HEK293 (cell line): ENCODE measurements around the gene FUT4.

Experiments
- CTCF ChIA-PET: fragments of 350-600 bp; formaldehyde crosslinking; extraction: SDS; loops from one replicate; lab custom pipeline; 2021; ENCODE audit warnings: antibody characterized with exemption; lab: Yijun Ruan, JAX
- POLR2A ChIA-PET: fragments of 300-600 bp; formaldehyde crosslinking; extraction: SDS; loops from one replicate; lab custom pipeline; 2020; ENCODE audit warnings: antibody characterized with exemption, inconsistent platforms; lab: Yijun Ruan, JAX
- H3K27ac ChIP-seq: fragments of 200-500 bp; sonication (Bioruptor generic); 2 replicates; pipeline ENCODE4 v1.5.1; 2014; ENCODE audit warnings: low read depth, low read length, control low read depth, inconsistent platforms; ENCODE audit errors: extremely low read depth
- H3K36me3 ChIP-seq, 2 experiments: fragments of 200-500 bp in 1 of 2; sonication (Bioruptor generic) in 1 of 2; 1 replicate in 1 of 2; 2 replicates in 1 of 2; pipeline ENCODE4 v1.5.1; 2014 to 2017; ENCODE audit warnings: inconsistent platforms in 2 of 2, low read length in 2 of 2; ENCODE audit not compliant: control insufficient read depth in 2 of 2, insufficient read depth in 1 of 2
- H3K4me1 ChIP-seq: fragments of 200-500 bp; sonication (Bioruptor generic); 2 replicates; pipeline ENCODE4 v1.5.1; 2014; ENCODE audit warnings: mild to moderate bottlenecking, low read length, inconsistent platforms; ENCODE audit not compliant: control insufficient read depth, insufficient read depth
- H3K4me3 ChIP-seq: 2 replicates; pipeline ENCODE4 v1.5.1; 2011; ENCODE audit warnings: low read depth, mild to moderate bottlenecking, control low read depth, low read length, moderate library complexity
- H3K9me3 ChIP-seq: fragments of 200-500 bp; sonication (Bioruptor generic); 2 replicates; pipeline ENCODE4 v1.5.1; 2014; ENCODE audit warnings: low read depth, low read length, inconsistent platforms; ENCODE audit not compliant: control insufficient read depth, insufficient read depth
- HOXC10 ChIP-seq: sonication (generic); formaldehyde crosslinking; IDR thresholded peaks from 2 replicates; pipeline ENCODE4 v1.8.1; 2023; ENCODE audit warnings: mild to moderate bottlenecking, missing genetic modification reagents
- KLF8 ChIP-seq: fragments of 450-650 bp; formaldehyde crosslinking; IDR thresholded peaks from 2 replicates; pipeline ENCODE4 v1.5.1; 2016; ENCODE audit warnings: missing biosample characterization, missing genetic modification characterization
- SALL2 ChIP-seq: fragments of 450-650 bp; formaldehyde crosslinking; IDR thresholded peaks from 2 replicates; pipeline ENCODE4 v1.5.0; 2017; ENCODE audit warnings: missing biosample characterization, mild to moderate bottlenecking, missing genetic modification characterization, borderline replicate concordance
- WT1 ChIP-seq: fragments of 450-650 bp; formaldehyde crosslinking; IDR thresholded peaks from 2 replicates; pipeline ENCODE4 v1.5.1; 2016; ENCODE audit warnings: missing biosample characterization, missing genetic modification characterization
- ZBTB17 ChIP-seq: fragments of 450-650 bp; formaldehyde crosslinking; IDR thresholded peaks from 2 replicates; pipeline ENCODE4 v1.5.1; 2016; ENCODE audit warnings: missing biosample characterization, missing genetic modification characterization
- ZBTB26 ChIP-seq: fragments of 450-650 bp; formaldehyde crosslinking; optimal IDR thresholded peaks from 2 replicates; pipeline ENCODE3; 2016; ENCODE audit warnings: missing biosample characterization, mild to moderate bottlenecking, missing genetic modification characterization
- ZNF138 ChIP-seq: fragments of 450-650 bp; formaldehyde crosslinking; IDR thresholded peaks from 2 replicates; pipeline ENCODE4 v1.5.1; 2016; ENCODE audit warnings: missing biosample characterization, missing genetic modification characterization, borderline replicate concordance
- ZNF211 ChIP-seq: fragments of 450-650 bp; formaldehyde crosslinking; IDR thresholded peaks from 2 replicates; pipeline ENCODE4 v1.5.1; 2016; ENCODE audit warnings: low read depth, missing biosample characterization, missing genetic modification characterization
- ZNF26 ChIP-seq: fragments of 450-650 bp; formaldehyde crosslinking; IDR thresholded peaks from 2 replicates; pipeline ENCODE4 v1.5.1; 2016; ENCODE audit warnings: missing biosample characterization, missing genetic modification characterization
- ZNF311 ChIP-seq: fragments of 450-650 bp; formaldehyde crosslinking; IDR thresholded peaks from 2 replicates; pipeline ENCODE4 v1.5.1; 2017; ENCODE audit warnings: missing biosample characterization, missing genetic modification characterization, borderline replicate concordance
- ZNF324 ChIP-seq: fragments of 450-650 bp; formaldehyde crosslinking; IDR thresholded peaks from 2 replicates; pipeline ENCODE4 v1.5.1; 2016; ENCODE audit warnings: missing biosample characterization, missing genetic modification characterization
- ZNF335 ChIP-seq: fragments of 450-650 bp; formaldehyde crosslinking; conservative IDR thresholded peaks from 2 replicates; pipeline ENCODE4 v1.5.1; 2016; ENCODE audit warnings: missing biosample characterization, missing genetic modification characterization
- ZNF341 ChIP-seq: fragments of 450-650 bp; formaldehyde crosslinking; IDR thresholded peaks from 2 replicates; pipeline ENCODE4; 2016; ENCODE audit warnings: low read depth, missing biosample characterization, missing genetic modification characterization
- ZNF398 ChIP-seq: fragments of 450-650 bp; formaldehyde crosslinking; IDR thresholded peaks from 2 replicates; pipeline ENCODE4 v1.5.1; 2017; ENCODE audit warnings: missing biosample characterization, missing genetic modification characterization
- ZNF423 ChIP-seq: fragments of 450-650 bp; formaldehyde crosslinking; IDR thresholded peaks from 2 replicates; pipeline ENCODE4 v1.5.1; 2016; ENCODE audit warnings: missing biosample characterization, missing genetic modification characterization
- ZNF48 ChIP-seq: fragments of 450-650 bp; formaldehyde crosslinking; IDR thresholded peaks from 2 replicates; pipeline ENCODE4 v1.5.1; 2016; ENCODE audit warnings: missing biosample characterization, missing genetic modification characterization
- ZNF530 ChIP-seq: fragments of 450-650 bp; formaldehyde crosslinking; IDR thresholded peaks from 2 replicates; pipeline ENCODE4 v1.5.1; 2016; ENCODE audit warnings: low read depth, missing biosample characterization, missing genetic modification characterization
- ZNF544 ChIP-seq: fragments of 450-650 bp; formaldehyde crosslinking; IDR thresholded peaks from 2 replicates; pipeline ENCODE4 v1.5.0; 2017; ENCODE audit warnings: missing biosample characterization, missing genetic modification characterization
- ZNF558 ChIP-seq: fragments of 450-650 bp; formaldehyde crosslinking; IDR thresholded peaks from 2 replicates; pipeline ENCODE4 v1.5.1; 2016; ENCODE audit warnings: missing biosample characterization, missing genetic modification characterization
- ZNF561 ChIP-seq: fragments of 450-650 bp; IDR thresholded peaks from 2 replicates; pipeline ENCODE4 v1.5.1; 2018; ENCODE audit warnings: missing biosample characterization, missing genetic modification characterization, borderline replicate concordance
- ZNF626 ChIP-seq: fragments of 450-650 bp; sonication (Bioruptor Pico); formaldehyde crosslinking; IDR thresholded peaks from 2 replicates; pipeline ENCODE4 v1.5.1; 2018; ENCODE audit warnings: missing biosample characterization, missing genetic modification characterization, inconsistent platforms
- ZNF843 ChIP-seq: fragments of 450-650 bp; formaldehyde crosslinking; IDR thresholded peaks from 2 replicates; pipeline ENCODE4 v1.5.1; 2016; ENCODE audit warnings: missing biosample characterization, missing genetic modification characterization
- TF ChIP-seq, protein P1 (sequence below): fragments of 450-650 bp; formaldehyde crosslinking; IDR thresholded peaks from 2 replicates; pipeline ENCODE4 v1.5.1; 2016; ENCODE audit warnings: missing biosample characterization, missing genetic modification characterization, low read depth
- TF ChIP-seq, protein P2 (sequence below): fragments of 450-650 bp; formaldehyde crosslinking; IDR thresholded peaks from 2 replicates; pipeline ENCODE4 v1.5.1; 2017; ENCODE audit warnings: missing biosample characterization, missing genetic modification characterization

FUT4 gene

DNA sequence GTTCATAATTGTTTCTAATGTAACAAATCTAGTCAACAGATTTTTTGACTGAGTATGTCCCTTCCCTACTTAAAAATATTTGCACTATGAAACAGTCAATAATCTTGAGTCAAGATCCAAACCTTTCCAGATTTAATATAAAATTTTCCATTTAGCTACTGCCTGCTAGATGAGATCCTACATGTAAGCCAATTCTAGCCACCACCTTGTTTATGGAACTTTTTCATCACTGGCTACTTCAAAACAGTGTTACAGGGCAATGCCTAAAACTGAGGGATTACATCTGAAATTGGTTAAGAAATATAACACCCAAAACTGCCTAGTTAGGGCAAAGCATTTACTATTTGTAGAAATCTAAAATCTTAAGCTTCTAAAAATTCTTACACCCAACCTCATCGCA, 10.5 kb upstream of the FUT4 start (continued):
- TF ChIP-seq WT1 (tag by site-specific recombination) (no peak), ZNF211 (no peak), ZBTB26 (tag by site-specific recombination) (no peak), SALL2 (tag by site-specific recombination) (no peak)

- TF ChIP-seq HOXC10: no peak
- peak; percentile 32; the same call in 1 of the 2 replicates for TF ChIP-seq ZNF335 (tag by site-specific recombination)
- TF ChIP-seq ZNF324 (tag by site-specific recombination): no peak
- TF ChIP-seq ZNF530 (tag by site-specific recombination): no peak
- TF ChIP-seq ZNF423 (tag by site-specific recombination): no peak
- ChIA-PET CTCF (interaction anchor here (1.3 kb wide), 1 partner anchor 15 kb away, joined by 6 read pairs; no protein-coding TSS in a partner anchor), POLR2A (no interaction called here)
Measured at GRCh38 chr11:94533696-94534630, 9.8 kb upstream of the FUT4 start.

GRCh38 chr11:94536386-94536785, 7.3 kb upstream of the FUT4 start:
- Histone ChIP-seq H3K9me3 (no peaks in the 10 kb centered on the region), H3K27ac (no peak overlapping the region), H3K36me3 (no peaks in the 10 kb centered on the region), H3K4me3 (no peak overlapping the region), H3K4me1 (no peaks in the 10 kb centered on the region)
- ChIA-PET POLR2A (no interaction called here), CTCF (interaction anchor here (0.6 to 1.6 kb wide), 2 partner anchors 11 to 532 kb away, joined by 3 to 5 read pairs; no protein-coding TSS in a partner anchor)
- TF ChIP-seq ZNF544 (tag by site-specific recombination) (no peak), ZNF341 (no peak), ZNF138 (tag by site-specific recombination) (no peak), ZNF48 (no peak), ZNF26 (tag by site-specific recombination) (no peak), ZNF843 (tag by site-specific recombination) (no peak), ZNF558 (tag by site-specific recombination) (no peak), ZNF398 (tag by site-specific recombination) (no peak), ZNF626 (tag by site-specific recombination) (no peak), KLF8 (tag by site-specific recombination) (no peak), ZBTB17 (no peak), ZNF311 (tag by site-specific recombination) (no peak), ZNF561 (tag by site-specific recombination) (no peak)
- TF ChIP-seq, protein P1, sequence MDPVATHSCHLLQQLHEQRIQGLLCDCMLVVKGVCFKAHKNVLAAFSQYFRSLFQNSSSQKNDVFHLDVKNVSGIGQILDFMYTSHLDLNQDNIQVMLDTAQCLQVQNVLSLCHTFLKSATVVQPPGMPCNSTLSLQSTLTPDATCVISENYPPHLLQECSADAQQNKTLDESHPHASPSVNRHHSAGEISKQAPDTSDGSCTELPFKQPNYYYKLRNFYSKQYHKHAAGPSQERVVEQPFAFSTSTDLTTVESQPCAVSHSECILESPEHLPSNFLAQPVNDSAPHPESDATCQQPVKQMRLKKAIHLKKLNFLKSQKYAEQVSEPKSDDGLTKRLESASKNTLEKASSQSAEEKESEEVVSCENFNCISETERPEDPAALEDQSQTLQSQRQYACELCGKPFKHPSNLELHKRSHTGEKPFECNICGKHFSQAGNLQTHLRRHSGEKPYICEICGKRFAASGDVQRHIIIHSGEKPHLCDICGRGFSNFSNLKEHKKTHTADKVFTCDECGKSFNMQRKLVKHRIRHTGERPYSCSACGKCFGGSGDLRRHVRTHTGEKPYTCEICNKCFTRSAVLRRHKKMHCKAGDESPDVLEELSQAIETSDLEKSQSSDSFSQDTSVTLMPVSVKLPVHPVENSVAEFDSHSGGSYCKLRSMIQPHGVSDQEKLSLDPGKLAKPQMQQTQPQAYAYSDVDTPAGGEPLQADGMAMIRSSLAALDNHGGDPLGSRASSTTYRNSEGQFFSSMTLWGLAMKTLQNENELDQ: no peak
- TF ChIP-seq, protein P2, sequence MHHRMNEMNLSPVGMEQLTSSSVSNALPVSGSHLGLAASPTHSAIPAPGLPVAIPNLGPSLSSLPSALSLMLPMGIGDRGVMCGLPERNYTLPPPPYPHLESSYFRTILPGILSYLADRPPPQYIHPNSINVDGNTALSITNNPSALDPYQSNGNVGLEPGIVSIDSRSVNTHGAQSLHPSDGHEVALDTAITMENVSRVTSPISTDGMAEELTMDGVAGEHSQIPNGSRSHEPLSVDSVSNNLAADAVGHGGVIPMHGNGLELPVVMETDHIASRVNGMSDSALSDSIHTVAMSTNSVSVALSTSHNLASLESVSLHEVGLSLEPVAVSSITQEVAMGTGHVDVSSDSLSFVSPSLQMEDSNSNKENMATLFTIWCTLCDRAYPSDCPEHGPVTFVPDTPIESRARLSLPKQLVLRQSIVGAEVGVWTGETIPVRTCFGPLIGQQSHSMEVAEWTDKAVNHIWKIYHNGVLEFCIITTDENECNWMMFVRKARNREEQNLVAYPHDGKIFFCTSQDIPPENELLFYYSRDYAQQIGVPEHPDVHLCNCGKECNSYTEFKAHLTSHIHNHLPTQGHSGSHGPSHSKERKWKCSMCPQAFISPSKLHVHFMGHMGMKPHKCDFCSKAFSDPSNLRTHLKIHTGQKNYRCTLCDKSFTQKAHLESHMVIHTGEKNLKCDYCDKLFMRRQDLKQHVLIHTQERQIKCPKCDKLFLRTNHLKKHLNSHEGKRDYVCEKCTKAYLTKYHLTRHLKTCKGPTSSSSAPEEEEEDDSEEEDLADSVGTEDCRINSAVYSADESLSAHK: no peak

More at GRCh38 chr11:94533696-94534630, 9.8 kb upstream of the FUT4 start:
- H3K27ac ChIP-seq: no peak overlapping the region
- no peaks in the 10 kb centered on the region for H3K36me3 ChIP-seq
- H3K4me3 ChIP-seq: no peak overlapping the region
- H3K4me1 ChIP-seq: no peaks in the 10 kb centered on the region
- no peaks in the 10 kb centered on the region for H3K9me3 ChIP-seq
